HepG2 (cell line): ENCODE results near the gene ZNF554. TPM values are rescaled to one million over a fixed set of nuclear protein-coding genes. Genes with fewer than 3 reads are reported as not detected.

Experiments
- FOXC1 ChIP-seq: sonication (generic); formaldehyde crosslinking; IDR thresholded peaks from 2 replicates; pipeline ENCODE4 v1.8.0; 2022; ENCODE audit warnings: mild to moderate bottlenecking, missing genetic modification reagents, borderline replicate concordance
- GFI1 ChIP-seq: sonication (generic); formaldehyde crosslinking; IDR thresholded peaks from 2 replicates; pipeline ENCODE4 v1.5.0; 2020; ENCODE audit warnings: missing genetic modification reagents, mild to moderate bottlenecking, borderline replicate concordance
- KLF13 ChIP-seq: sonication (generic); formaldehyde crosslinking; IDR thresholded peaks from 2 replicates; pipeline ENCODE4 v1.4.0; 2020; ENCODE audit warnings: mild to moderate bottlenecking, missing genetic modification reagents
- MBD4 ChIP-seq: IDR thresholded peaks from 2 replicates; pipeline ENCODE4 v1.6.1; 2012; ENCODE audit warnings: low read length, inconsistent platforms, borderline replicate concordance
- SMARCE1 ChIP-seq: fragments of 450-650 bp; IDR thresholded peaks from 2 replicates; pipeline ENCODE4 v1.6.1; 2017; ENCODE audit warnings: borderline replicate concordance
- SP2 ChIP-seq: sonication (generic); formaldehyde crosslinking; IDR thresholded peaks from 2 replicates; pipeline ENCODE4 v1.5.1; 2020; ENCODE audit warnings: mild to moderate bottlenecking, missing genetic modification reagents
- SRSF9 ChIP-seq: fragments of 200-400 bp; formaldehyde crosslinking; IDR thresholded peaks from 2 replicates; pipeline ENCODE4 v1.6.1; 2018; ENCODE audit warnings: borderline replicate concordance, mild to moderate bottlenecking, low read depth, low read length; ENCODE audit not compliant: insufficient read depth, poor library complexity, severe bottlenecking
- TCF12 ChIP-seq, 2 experiments: fragments of 450-650 bp in 1 of 2; sonication (generic) in 1 of 2; formaldehyde crosslinking in 1 of 2; IDR thresholded peaks; 2 replicates each; pipeline versions ENCODE4 v1.6.1 to v1.8.0; 2017 to 2022; ENCODE audit warnings: antibody characterized with exemption in 1 of 2, mild to moderate bottlenecking in 1 of 2, missing genetic modification reagents in 1 of 2, moderate library complexity in 1 of 2
- TRIM22 ChIP-seq: fragments of 450-650 bp; IDR thresholded peaks from 2 replicates; pipeline ENCODE4 v1.6.1; 2017
- ZNF547 ChIP-seq: sonication (generic); formaldehyde crosslinking; IDR thresholded peaks from 2 replicates; pipeline ENCODE4 v1.5.1; 2020; ENCODE audit warnings: mild to moderate bottlenecking, missing genetic modification reagents
- ZNF781 ChIP-seq: sonication (generic); formaldehyde crosslinking; IDR thresholded peaks from 2 replicates; pipeline ENCODE4 v1.5.1; 2020; ENCODE audit warnings: borderline replicate concordance, mild to moderate bottlenecking, missing genetic modification reagents; ENCODE audit errors: not compliant biosample characterization
- ZNF841 ChIP-seq: sonication (generic); formaldehyde crosslinking; IDR thresholded peaks from 2 replicates; pipeline ENCODE4 v1.8.1; 2023; ENCODE audit warnings: missing genetic modification reagents, borderline replicate concordance
- polyA plus RNA-seq, 8 experiments: library from polyadenylated mRNA; depleted of rRNA in 3 of 8; stranded (reverse) in 7 of 8; unstranded in 1 of 8; fragments of >200 nt; fragmentation: Illumina TruSeq in 4 of 8; extraction: Trizol in 4 of 8; gene quantifications; 2 replicates each; pipeline versions ENCODE4 v1.2.1 to v1.2.3, GENCODE V29; 2011 to 2016; ENCODE audit warnings: low read depth in 4 of 8, missing spikeins in 1 of 8, mixed read lengths in 1 of 8; ENCODE audit not compliant: insufficient read depth in 1 of 8
- total RNA-seq, 5 experiments: library from RNA; depleted of rRNA; stranded (reverse); fragments of >200 nt; fragmentation: Illumina TruSeq; extraction: Trizol; gene quantifications; 2 replicates each; pipeline ENCODE4 v1.2.3, GENCODE V29; 2016; ENCODE audit warnings: low read depth in 1 of 5
- TF ChIP-seq, protein P1 (sequence below), 2 experiments: sonication (generic) in 1 of 2; formaldehyde crosslinking in 1 of 2; IDR thresholded peaks; 2 replicates each; pipeline versions ENCODE4 v1.6.1 to v1.9.0; 2014 to 2022; ENCODE audit warnings: antibody characterized with exemption in 1 of 2, borderline replicate concordance in 1 of 2, inconsistent platforms in 1 of 2, low read depth in 1 of 2, missing genetic modification reagents in 1 of 2
- TF ChIP-seq, protein P2 (sequence below): sonication (generic); formaldehyde crosslinking; IDR thresholded peaks from 2 replicates; pipeline ENCODE4 v1.4.0; 2020; ENCODE audit warnings: mild to moderate bottlenecking, missing genetic modification reagents

Gene ZNF554
- total and polyA plus RNA-seq, 2 of the 13 experiments (the other 11 are each of a cell fraction or from before 2014, with no cell fraction given) = 2.2 to 2.7 TPM

DNA sequence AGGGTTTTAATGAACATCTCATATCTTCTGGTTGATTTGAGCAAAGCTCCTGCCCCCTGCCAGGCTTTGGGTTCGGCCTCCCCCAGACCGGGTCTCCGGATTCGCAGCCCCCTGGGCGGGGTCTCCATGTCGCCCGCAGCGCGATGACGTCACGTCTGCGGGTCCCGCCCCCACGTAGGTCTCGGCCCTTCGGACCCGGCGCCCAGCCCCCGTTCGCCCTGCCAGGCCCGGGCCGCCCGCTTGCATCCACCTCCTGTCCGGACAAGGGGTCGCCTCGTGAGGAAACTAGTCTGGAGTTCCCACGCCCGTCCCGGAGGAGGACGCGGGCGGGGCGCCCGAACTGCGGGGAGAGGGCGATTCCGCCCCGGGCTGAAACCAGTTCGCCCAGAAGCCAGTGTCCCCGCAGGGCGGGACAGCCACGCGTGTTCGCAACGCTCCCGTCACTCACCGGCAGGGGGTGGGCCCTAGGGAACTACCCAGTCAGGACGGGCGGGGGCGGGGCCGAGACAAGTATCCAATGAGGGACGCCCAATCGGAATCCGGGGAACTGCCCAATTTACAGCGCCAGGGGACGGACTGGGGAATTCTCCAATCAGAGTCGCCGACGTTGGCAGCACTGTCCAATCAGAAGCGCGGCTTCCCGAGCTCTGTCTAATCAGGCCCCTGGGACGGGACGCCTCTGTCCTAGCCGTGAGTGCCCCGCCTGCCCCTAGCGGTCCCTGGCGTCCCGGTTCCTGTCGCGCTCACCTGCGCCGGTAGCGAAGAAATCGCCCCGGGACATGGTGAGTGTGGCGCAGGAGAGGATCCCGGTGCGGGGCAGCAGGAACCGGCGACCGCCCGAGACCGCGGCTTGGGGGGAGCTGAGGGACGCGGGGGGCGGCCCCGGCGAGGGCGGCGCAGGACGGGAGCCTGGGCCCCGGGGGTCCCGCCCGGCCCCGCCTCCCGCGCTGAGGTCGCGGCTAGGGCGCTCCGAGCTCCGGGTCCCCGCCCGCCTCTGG is 21.4 kb downstream of the ZNF554 start, which contains the start of gene ZNF555 (continued):
- TF ChIP-seq, protein P1, sequence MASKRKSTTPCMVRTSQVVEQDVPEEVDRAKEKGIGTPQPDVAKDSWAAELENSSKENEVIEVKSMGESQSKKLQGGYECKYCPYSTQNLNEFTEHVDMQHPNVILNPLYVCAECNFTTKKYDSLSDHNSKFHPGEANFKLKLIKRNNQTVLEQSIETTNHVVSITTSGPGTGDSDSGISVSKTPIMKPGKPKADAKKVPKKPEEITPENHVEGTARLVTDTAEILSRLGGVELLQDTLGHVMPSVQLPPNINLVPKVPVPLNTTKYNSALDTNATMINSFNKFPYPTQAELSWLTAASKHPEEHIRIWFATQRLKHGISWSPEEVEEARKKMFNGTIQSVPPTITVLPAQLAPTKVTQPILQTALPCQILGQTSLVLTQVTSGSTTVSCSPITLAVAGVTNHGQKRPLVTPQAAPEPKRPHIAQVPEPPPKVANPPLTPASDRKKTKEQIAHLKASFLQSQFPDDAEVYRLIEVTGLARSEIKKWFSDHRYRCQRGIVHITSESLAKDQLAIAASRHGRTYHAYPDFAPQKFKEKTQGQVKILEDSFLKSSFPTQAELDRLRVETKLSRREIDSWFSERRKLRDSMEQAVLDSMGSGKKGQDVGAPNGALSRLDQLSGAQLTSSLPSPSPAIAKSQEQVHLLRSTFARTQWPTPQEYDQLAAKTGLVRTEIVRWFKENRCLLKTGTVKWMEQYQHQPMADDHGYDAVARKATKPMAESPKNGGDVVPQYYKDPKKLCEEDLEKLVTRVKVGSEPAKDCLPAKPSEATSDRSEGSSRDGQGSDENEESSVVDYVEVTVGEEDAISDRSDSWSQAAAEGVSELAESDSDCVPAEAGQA (IDR thresholded peaks at IDR 0.05; ENCODE audit: low read depth) = 0 out of 2 replicates have a peak, but pooled peaks have one; percentile 18
- TF ChIP-seq, protein P1 (CRISPR knock-in tag; IDR thresholded peaks at IDR 0.05; ENCODE audit: borderline replicate concordance) = peak; percentile 78; the same call in 1 of the 2 replicates
- TF ChIP-seq ZNF841 (CRISPR knock-in tag) = peak; percentile 92
- TF ChIP-seq TRIM22 = no peak
- TF ChIP-seq FOXC1 (CRISPR knock-in tag) = peak; percentile 97; the same call in 1 of the 2 replicates
- TF ChIP-seq SP2 (CRISPR knock-in tag) = peak; percentile 97
- TF ChIP-seq SMARCE1 = no peak
- no peak for TF ChIP-seq TCF12 (IDR thresholded peaks at IDR 0.05)
- TF ChIP-seq TCF12 (CRISPR knock-in tag; IDR thresholded peaks at IDR 0.05) = peak; percentile 67; the same call in 1 of the 2 replicates
- peak; percentile 59 for TF ChIP-seq ZNF547
- no peak for TF ChIP-seq MBD4
- no peak for TF ChIP-seq SRSF9
- TF ChIP-seq, protein P2, sequence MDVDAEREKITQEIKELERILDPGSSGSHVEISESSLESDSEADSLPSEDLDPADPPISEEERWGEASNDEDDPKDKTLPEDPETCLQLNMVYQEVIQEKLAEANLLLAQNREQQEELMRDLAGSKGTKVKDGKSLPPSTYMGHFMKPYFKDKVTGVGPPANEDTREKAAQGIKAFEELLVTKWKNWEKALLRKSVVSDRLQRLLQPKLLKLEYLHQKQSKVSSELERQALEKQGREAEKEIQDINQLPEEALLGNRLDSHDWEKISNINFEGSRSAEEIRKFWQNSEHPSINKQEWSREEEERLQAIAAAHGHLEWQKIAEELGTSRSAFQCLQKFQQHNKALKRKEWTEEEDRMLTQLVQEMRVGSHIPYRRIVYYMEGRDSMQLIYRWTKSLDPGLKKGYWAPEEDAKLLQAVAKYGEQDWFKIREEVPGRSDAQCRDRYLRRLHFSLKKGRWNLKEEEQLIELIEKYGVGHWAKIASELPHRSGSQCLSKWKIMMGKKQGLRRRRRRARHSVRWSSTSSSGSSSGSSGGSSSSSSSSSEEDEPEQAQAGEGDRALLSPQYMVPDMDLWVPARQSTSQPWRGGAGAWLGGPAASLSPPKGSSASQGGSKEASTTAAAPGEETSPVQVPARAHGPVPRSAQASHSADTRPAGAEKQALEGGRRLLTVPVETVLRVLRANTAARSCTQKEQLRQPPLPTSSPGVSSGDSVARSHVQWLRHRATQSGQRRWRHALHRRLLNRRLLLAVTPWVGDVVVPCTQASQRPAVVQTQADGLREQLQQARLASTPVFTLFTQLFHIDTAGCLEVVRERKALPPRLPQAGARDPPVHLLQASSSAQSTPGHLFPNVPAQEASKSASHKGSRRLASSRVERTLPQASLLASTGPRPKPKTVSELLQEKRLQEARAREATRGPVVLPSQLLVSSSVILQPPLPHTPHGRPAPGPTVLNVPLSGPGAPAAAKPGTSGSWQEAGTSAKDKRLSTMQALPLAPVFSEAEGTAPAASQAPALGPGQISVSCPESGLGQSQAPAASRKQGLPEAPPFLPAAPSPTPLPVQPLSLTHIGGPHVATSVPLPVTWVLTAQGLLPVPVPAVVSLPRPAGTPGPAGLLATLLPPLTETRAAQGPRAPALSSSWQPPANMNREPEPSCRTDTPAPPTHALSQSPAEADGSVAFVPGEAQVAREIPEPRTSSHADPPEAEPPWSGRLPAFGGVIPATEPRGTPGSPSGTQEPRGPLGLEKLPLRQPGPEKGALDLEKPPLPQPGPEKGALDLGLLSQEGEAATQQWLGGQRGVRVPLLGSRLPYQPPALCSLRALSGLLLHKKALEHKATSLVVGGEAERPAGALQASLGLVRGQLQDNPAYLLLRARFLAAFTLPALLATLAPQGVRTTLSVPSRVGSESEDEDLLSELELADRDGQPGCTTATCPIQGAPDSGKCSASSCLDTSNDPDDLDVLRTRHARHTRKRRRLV (CRISPR knock-in tag) = no peak; the same call in 1 of the 2 replicates
- TF ChIP-seq GFI1 = no peak
- TF ChIP-seq ZNF781 (CRISPR knock-in tag) = peak; percentile 61
- TF ChIP-seq KLF13 = no peak
